KMS-11 (cell line): Measurements from ENCODE around the gene CCT4.

ENCODE experiments used
- H2AFZ ChIP-seq: fragments of 200-600 bp; sonication (generic); 2 replicates; pipeline ENCODE4 v1.6.1; 2016; ENCODE audit warnings: antibody characterized with exemption, mixed run types, low read depth
- H3K27ac ChIP-seq: fragments of 200-600 bp; sonication (generic); 2 replicates; pipeline ENCODE4 v1.6.1; 2016; ENCODE audit warnings: mild to moderate bottlenecking, mixed run types
- H3K27me3 ChIP-seq: fragments of 200-600 bp; sonication (generic); 2 replicates; pipeline ENCODE4 v1.6.1; 2017; ENCODE audit warnings: mild to moderate bottlenecking, low read depth, mixed run types, moderate library complexity; ENCODE audit not compliant: insufficient read depth
- H3K36me3 ChIP-seq: fragments of 200-600 bp; sonication (generic); 2 replicates; pipeline ENCODE4 v1.6.1; 2017; ENCODE audit warnings: mild to moderate bottlenecking, mixed run types; ENCODE audit not compliant: insufficient read depth
- H3K4me1 ChIP-seq: fragments of 200-600 bp; sonication (generic); 2 replicates; pipeline ENCODE4 v1.6.1; 2016; ENCODE audit warnings: mild to moderate bottlenecking, low read depth, mixed run types; ENCODE audit not compliant: poor library complexity, severe bottlenecking
- H3K4me2 ChIP-seq: fragments of 200-600 bp; sonication (generic); 2 replicates; pipeline ENCODE4 v1.7.0; 2016; ENCODE audit warnings: mild to moderate bottlenecking, mixed run types
- H3K4me3 ChIP-seq: fragments of 200-600 bp; sonication (generic); IDR thresholded peaks from 2 replicates; pipeline ENCODE4 v1.6.1; 2017; ENCODE audit warnings: low read depth, low read length, mixed read lengths; ENCODE audit not compliant: insufficient read depth
- H3K79me2 ChIP-seq: fragments of 200-600 bp; sonication (generic); 2 replicates; pipeline ENCODE4 v1.6.1; 2016; ENCODE audit warnings: low read depth, mixed run types; ENCODE audit not compliant: insufficient read depth
- H3K9ac ChIP-seq: fragments of 200-600 bp; sonication (generic); 2 replicates; pipeline ENCODE4 v1.6.1; 2016; ENCODE audit warnings: mild to moderate bottlenecking, mixed run types
- H4K20me1 ChIP-seq: fragments of 200-600 bp; sonication (generic); 2 replicates; pipeline ENCODE4 v1.6.1; 2016; ENCODE audit warnings: mild to moderate bottlenecking, mixed run types; ENCODE audit not compliant: insufficient read depth
- CTCF ChIP-seq: fragments of 200-600 bp; sonication (generic); conservative IDR thresholded peaks from 2 replicates; pipeline ENCODE4 v1.6.1; 2017; ENCODE audit warnings: low read depth, mild to moderate bottlenecking, antibody characterized with exemption, low read length, moderate library complexity, mixed read lengths

Gene CCT4

DNA sequence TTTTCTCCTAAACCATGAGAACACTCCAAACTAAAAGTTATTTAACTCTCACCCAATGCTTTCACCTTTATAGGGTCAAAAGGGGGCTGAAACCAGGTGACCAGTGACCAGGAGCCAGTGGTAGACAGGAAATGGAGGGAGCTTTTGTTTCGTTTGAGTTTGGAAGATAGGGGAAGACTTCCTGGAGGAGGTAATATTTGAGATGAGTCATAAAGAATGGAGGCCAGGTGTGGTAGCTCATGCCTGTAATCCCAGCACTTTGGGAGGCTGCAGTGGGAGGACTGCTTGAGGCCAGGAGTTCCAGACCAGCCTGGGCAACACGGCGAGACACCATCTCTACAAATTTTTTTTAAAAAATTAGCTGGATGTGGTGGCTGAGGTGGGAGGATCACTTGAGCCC lies 43.1 kb downstream of the CCT4 start:
- no peak overlapping the region for H2AFZ ChIP-seq
- no peaks in the 10 kb centered on the region for H3K36me3 ChIP-seq
- no peaks in the 10 kb centered on the region for H3K4me1 ChIP-seq
- no peak overlapping the region for H3K27ac ChIP-seq
- no peaks in the 10 kb centered on the region for H3K79me2 ChIP-seq
- no peak for TF ChIP-seq CTCF
- no peak overlapping the region for H3K9ac ChIP-seq
- H3K27me3 ChIP-seq = no peaks in the 10 kb centered on the region
- no peak overlapping the region for H3K4me2 ChIP-seq
- H3K4me3 ChIP-seq = no peak overlapping the region
- H4K20me1 ChIP-seq = no peaks in the 10 kb centered on the region

DNA sequence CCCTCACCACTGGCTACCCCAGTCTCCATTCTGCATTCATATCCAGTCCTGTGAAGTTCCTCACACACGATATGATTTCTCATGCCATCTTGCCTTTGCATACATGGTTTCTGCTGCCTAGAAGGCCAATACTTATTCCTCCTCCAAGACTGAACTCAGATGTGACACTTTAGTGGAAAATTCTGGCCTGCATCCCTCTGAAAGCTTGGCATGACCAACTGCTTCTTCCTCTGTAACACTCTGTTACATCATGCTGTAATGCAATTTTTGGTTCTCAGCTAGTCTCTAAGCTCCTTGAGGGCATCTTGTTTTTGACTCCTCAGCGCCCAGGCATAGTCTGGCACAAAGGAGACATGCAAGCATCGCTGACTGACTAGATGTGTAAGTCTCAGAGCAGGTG lies 47.2 kb downstream of the CCT4 start:
- H3K27ac ChIP-seq = no peak overlapping the region
- no peak for TF ChIP-seq CTCF
- no peaks in the 10 kb centered on the region for H3K79me2 ChIP-seq

GRCh38 chr2:61834893-61835292 lies 53.6 kb downstream of the CCT4 start:
- no peak overlapping the region for H3K27ac ChIP-seq
- no peak overlapping the region for H3K4me3 ChIP-seq
- no peaks in the 10 kb centered on the region for H3K79me2 ChIP-seq
- no peaks in the 10 kb centered on the region for H3K36me3 ChIP-seq
- TF ChIP-seq CTCF = no peak
- H4K20me1 ChIP-seq = no peaks in the 10 kb centered on the region
- H3K4me2 ChIP-seq = no peak overlapping the region
- H3K9ac ChIP-seq = no peak overlapping the region
- H2AFZ ChIP-seq = no peak overlapping the region
- H3K27me3 ChIP-seq = no peaks in the 10 kb centered on the region
- no peaks in the 10 kb centered on the region for H3K4me1 ChIP-seq

More for the DNA sequence above, 47.2 kb downstream of the CCT4 start:
- no peaks in the 10 kb centered on the region for H3K27me3 ChIP-seq
- H3K4me2 ChIP-seq = no peak overlapping the region
- no peak overlapping the region for H3K4me3 ChIP-seq
- H3K4me1 ChIP-seq = no peaks in the 10 kb centered on the region
- no peaks in the 10 kb centered on the region for H4K20me1 ChIP-seq
- H3K36me3 ChIP-seq = no peaks in the 10 kb centered on the region
- H2AFZ ChIP-seq = no peak overlapping the region
- H3K9ac ChIP-seq = no peak overlapping the region

DNA sequence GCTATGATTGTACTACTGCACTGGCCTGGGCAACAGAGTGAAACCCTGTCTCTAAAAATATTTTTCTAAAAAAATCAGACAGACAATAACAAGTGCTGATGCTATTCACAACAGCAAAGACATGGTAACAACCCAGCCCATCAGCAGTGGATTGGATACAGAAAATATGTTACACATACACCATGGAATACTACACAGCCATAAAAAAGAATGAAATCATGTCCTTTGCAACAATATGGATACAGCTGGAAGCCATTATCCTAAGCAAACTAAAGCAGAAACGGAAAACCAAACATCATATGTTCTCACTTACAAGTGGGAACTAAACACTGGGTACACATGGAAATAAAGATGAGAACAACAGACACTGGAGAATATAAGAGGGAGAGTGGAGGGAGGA lies 54.5 kb downstream of the CCT4 start:
- TF ChIP-seq CTCF = no peak
- no peaks in the 10 kb centered on the region for H4K20me1 ChIP-seq

More for the DNA sequence above, 54.5 kb downstream of the CCT4 start:
- H3K36me3 ChIP-seq = no peaks in the 10 kb centered on the region
- no peak overlapping the region for H3K4me3 ChIP-seq
- no peak overlapping the region for H3K4me2 ChIP-seq
- no peak overlapping the region for H3K9ac ChIP-seq
- H2AFZ ChIP-seq = no peak overlapping the region
- H3K4me1 ChIP-seq = no peaks in the 10 kb centered on the region
- no peak overlapping the region for H3K27ac ChIP-seq
- H3K27me3 ChIP-seq = no peaks in the 10 kb centered on the region
- H3K79me2 ChIP-seq = no peaks in the 10 kb centered on the region
